Measurements from ENCODE around the gene TMEM198.

DNA sequence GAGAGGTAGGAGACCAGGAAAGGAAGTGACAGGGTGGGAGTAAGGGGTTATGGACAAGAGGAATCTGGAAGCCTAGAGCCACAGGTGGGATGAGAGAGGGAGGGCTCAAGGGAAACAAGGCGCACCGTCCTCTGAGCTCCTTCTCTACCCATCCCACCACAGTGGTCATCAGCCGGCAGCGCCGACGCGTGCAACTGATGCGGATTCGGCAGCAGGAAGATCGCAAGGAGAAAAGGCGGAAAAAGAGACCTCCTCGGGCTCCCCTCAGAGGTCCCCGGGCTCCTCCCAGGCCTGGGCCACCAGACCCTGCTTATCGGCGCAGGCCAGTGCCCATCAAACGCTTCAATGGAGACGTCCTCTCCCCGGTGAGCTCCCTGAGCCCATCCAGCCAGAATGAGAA lies 5.2 kb downstream of the TMEM198 start:
- no peak for TF ChIP-seq POLR2A (IDR thresholded peaks at IDR 0.05; ENCODE audit: low read depth, low read length)
- no peak for TF ChIP-seq POLR2AphosphoS5 (IDR thresholded peaks at IDR 0.05; ENCODE audit: low read depth, low read length)
- TF ChIP-seq TAF1 (IDR thresholded peaks at IDR 0.05; ENCODE audit: low read depth, low read length): no peak
- no peak for TF ChIP-seq PAX5 (IDR thresholded peaks at IDR 0.05; ENCODE audit: insufficient read depth, low read length, severe bottlenecking)
- TF ChIP-seq SPI1 (IDR thresholded peaks at IDR 0.05; ENCODE audit: low read depth, low read length): no peak

All from GM12891 (cell line).